ENCODE data around the gene NPTX1.

NPTX1 gene

GRCh38 chr17:80458016-80458415, 18.4 kb downstream of the NPTX1 start:
- no peak for DNase-seq (ENCODE audit: low spot score)

- DNase-seq (ENCODE audit: low spot score): peak; percentile 6
These were observed 19.1 kb downstream of the NPTX1 start for GRCh38 chr17:80457236-80457856.

GRCh38 chr17:80456465-80457235, 19.8 kb downstream of the NPTX1 start:
- DNase-seq (ENCODE audit: low spot score): no peak

- DNase-seq (ENCODE audit: low spot score): no peak
These were observed 20.6 kb downstream of the NPTX1 start for GRCh38 chr17:80455784-80456183.

- no peak for DNase-seq (ENCODE audit: low spot score)
These were observed 21.1 kb downstream of the NPTX1 start for GRCh38 chr17:80455336-80455710.

- DNase-seq (ENCODE audit: low spot score): peak; percentile 92
These were observed 21.7 kb downstream of the NPTX1 start for GRCh38 chr17:80454557-80455335.

GRCh38 chr17:80453998-80454556, 22.3 kb downstream of the NPTX1 start:
- DNase-seq (ENCODE audit: low spot score): no peak

GRCh38 chr17:80453126-80453997, 23.0 kb downstream of the NPTX1 start:
- no peak for DNase-seq (ENCODE audit: low spot score)

GRCh38 chr17:80452173-80452915, 24.1 kb downstream of the NPTX1 start:
- DNase-seq (ENCODE audit: low spot score): no peak

GRCh38 chr17:80451104-80451775, 25.2 kb downstream of the NPTX1 start:
- DNase-seq (ENCODE audit: low spot score): no peak

- no peak for DNase-seq (ENCODE audit: low spot score)
These were observed 26.4 kb downstream of the NPTX1 start for GRCh38 chr17:80449930-80450576.

GRCh38 chr17:80449194-80449929, 27.0 kb downstream of the NPTX1 start:
- DNase-seq (ENCODE audit: low spot score): no peak

- no peak for DNase-seq (ENCODE audit: low spot score)
These were observed 28.6 kb downstream of the NPTX1 start for GRCh38 chr17:80447790-80448189.

- no peak for DNase-seq (ENCODE audit: low spot score)
These were observed 29.6 kb downstream of the NPTX1 start for GRCh38 chr17:80446645-80447405.

- DNase-seq (ENCODE audit: low spot score): no peak
These were observed 30.7 kb downstream of the NPTX1 start for GRCh38 chr17:80445726-80446110.

GRCh38 chr17:80445007-80445725, 31.2 kb downstream of the NPTX1 start:
- no peak for DNase-seq (ENCODE audit: low spot score)

GRCh38 chr17:80444644-80444979, 31.8 kb downstream of the NPTX1 start:
- no peak for DNase-seq (ENCODE audit: low spot score)

Data from hematopoietic multipotent progenitor cell treated with erythropoietin and hydrocortisone succinate and interleukin-3 and kit ligand, for 17 days (in vitro differentiated cells).